Esophagus muscularis mucosa (tissue), 4 donors: ENCODE measurements around the gene GALNT1. TPM values are rescaled to one million over a fixed set of nuclear protein-coding genes. Genes with fewer than 3 reads are reported as not detected.

Experiments
- DNase-seq: peaks from one replicate; pipeline ENCODE4 v3.0.0-alpha.2; 2017; ENCODE audit errors: extremely low spot score
- H3K27ac ChIP-seq, 4 donors: fragments of 200-600 bp; sonication (generic); replicated peaks in 1 of 4; 1 replicate in 3 of 4; 2 replicates in 1 of 4; pipeline ENCODE4 v1.5.1; 2016 to 2019; ENCODE audit warnings: mild to moderate bottlenecking in 1 of 4
- H3K27me3 ChIP-seq, 4 donors: fragments of 200-600 bp; sonication (generic); one replicate each; pipeline versions ENCODE4 v1.5.1 to v1.6.0; 2016 to 2019
- H3K36me3 ChIP-seq, 4 donors: fragments of 200-600 bp; sonication (generic); one replicate each; pipeline ENCODE4 v1.5.1; 2016 to 2019
- H3K4me1 ChIP-seq, 4 donors: fragments of 200-600 bp; sonication (generic); one replicate each; pipeline ENCODE4 v1.5.1; 2016 to 2019
- H3K4me3 ChIP-seq, 4 donors: fragments of 200-600 bp; sonication (generic); 1 replicate in 2 of 4; 2 replicates in 2 of 4; pipeline ENCODE4 v1.5.1; 2016 to 2019; ENCODE audit warnings: mild to moderate bottlenecking in 4 of 4, moderate library complexity in 1 of 4
- H3K9me3 ChIP-seq, 4 donors: fragments of 200-600 bp; sonication (generic); 1 replicate in 3 of 4; 2 replicates in 1 of 4; pipeline ENCODE4 v1.5.1; 2016 to 2019
- EP300 ChIP-seq: sonication (generic); formaldehyde crosslinking; IDR thresholded peaks from one replicate; pipeline ENCODE4 v1.6.1; 2017; ENCODE audit warnings: antibody characterized with exemption
- POLR2A ChIP-seq: fragments of 450-650 bp; IDR thresholded peaks from one replicate; pipeline ENCODE4 v1.6.1; 2017; ENCODE audit warnings: antibody characterized with exemption, moderate library complexity, mild to moderate bottlenecking, low read depth
- POLR2AphosphoS5 ChIP-seq, 2 donors: sonication (generic); formaldehyde crosslinking; IDR thresholded peaks; one replicate each; pipeline ENCODE4 v1.6.1; 2017; ENCODE audit warnings: antibody characterized with exemption in 2 of 2
- WGBS: methylation state at CpG from one replicate; pipeline ENCODE4 v1.1.5; 2018; 5-methylcytosine and 5-hydroxymethylcytosine counted together
- intact Hi-C: fragments of 100-400 bp; cut with DNase I; formaldehyde crosslinking; loops from one replicate; pipeline ENCODE4 v1.15.1; 2023
- total RNA-seq, 4 donors: library from RNA; depleted of rRNA; stranded (reverse); fragments of >200 nt; gene quantifications; one replicate each; pipeline versions ENCODE4 v1.1.0 to v1.2.1, GENCODE V29; 2016
- TF ChIP-seq, protein P1 (sequence below), 3 experiments: fragments of 200-600 bp in 2 of 3; fragments of 450-650 bp in 1 of 3; sonication (generic) in 2 of 3; IDR thresholded peaks; one replicate each; pipeline ENCODE4 v1.5.1; 2017 to 2019; ENCODE audit warnings: antibody characterized with exemption in 3 of 3, mild to moderate bottlenecking in 2 of 3, moderate library complexity in 1 of 3

Gene GALNT1
- total RNA-seq, 4 donors from 2014 or later, result 26.4 to 34.5 (median 31.6) TPM

DNA sequence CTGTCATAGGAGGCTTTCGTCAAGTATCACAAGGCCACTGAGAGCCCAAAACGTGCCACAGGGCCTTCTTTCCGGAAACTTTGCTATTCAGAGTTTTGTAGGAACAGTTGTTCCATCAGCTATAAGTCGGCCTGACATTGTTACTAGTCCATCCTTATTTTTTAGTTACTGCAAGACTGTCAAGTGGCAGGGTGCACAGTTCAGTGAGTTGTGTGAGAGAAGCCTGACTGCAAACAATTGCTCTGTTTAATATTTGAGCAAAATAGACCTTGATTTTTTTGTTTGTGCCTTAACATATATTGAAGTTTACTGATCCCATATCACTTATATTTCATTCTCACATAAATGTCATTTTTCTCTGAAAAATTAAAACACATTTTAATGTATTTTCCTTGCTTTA lies 110.1 kb downstream of the GALNT1 start:
- peaks cover 0 to 35% (median 8%) of the 10 kb centered on the region in 4 donors for H3K36me3 ChIP-seq

DNA sequence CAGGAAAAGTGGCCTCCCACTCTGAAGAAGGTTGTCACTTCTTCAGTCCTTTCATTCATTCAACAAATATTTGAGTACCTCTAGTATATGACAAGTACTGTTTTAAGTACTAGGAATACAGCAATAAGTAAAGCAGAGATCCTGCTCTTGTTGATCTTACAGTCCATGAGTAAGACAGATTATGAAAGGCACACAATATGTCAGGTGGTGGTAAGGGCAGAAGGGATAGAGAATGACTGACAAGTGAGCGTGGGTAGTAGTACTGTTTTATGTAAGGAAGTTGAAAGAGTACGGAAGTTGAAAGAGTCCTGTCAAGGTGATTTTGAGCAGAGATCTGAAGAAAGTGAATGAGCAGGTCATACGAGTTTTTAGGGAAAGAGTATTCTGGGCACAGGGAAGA lies 111.3 kb downstream of the GALNT1 start:
- H3K36me3 ChIP-seq, result peaks cover 0 to 32% (median 10%) of the 10 kb centered on the region in 4 donors
- no peak overlapping the region for H3K4me3 ChIP-seq
- 96% methylated on average over 3 of the region's 3 CpGs for WGBS
- intact Hi-C loops, result no loop called here
- no peaks in the 10 kb centered on the region for H3K27me3 ChIP-seq
- no peak overlapping the region for H3K27ac ChIP-seq
- no peaks in the 10 kb centered on the region for H3K9me3 ChIP-seq
- H3K4me1 ChIP-seq, result peaks cover 0 to 12% (median 0%) of the 10 kb centered on the region in 4 donors
- DNase-seq, result no peak
- TF ChIP-seq, protein P1, sequence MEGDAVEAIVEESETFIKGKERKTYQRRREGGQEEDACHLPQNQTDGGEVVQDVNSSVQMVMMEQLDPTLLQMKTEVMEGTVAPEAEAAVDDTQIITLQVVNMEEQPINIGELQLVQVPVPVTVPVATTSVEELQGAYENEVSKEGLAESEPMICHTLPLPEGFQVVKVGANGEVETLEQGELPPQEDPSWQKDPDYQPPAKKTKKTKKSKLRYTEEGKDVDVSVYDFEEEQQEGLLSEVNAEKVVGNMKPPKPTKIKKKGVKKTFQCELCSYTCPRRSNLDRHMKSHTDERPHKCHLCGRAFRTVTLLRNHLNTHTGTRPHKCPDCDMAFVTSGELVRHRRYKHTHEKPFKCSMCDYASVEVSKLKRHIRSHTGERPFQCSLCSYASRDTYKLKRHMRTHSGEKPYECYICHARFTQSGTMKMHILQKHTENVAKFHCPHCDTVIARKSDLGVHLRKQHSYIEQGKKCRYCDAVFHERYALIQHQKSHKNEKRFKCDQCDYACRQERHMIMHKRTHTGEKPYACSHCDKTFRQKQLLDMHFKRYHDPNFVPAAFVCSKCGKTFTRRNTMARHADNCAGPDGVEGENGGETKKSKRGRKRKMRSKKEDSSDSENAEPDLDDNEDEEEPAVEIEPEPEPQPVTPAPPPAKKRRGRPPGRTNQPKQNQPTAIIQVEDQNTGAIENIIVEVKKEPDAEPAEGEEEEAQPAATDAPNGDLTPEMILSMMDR (IDR thresholded peaks at IDR 0.05), result no peak
- no peak for TF ChIP-seq EP300
- TF ChIP-seq POLR2AphosphoS5 (IDR thresholded peaks at IDR 0.05), result no peak
- no peak for TF ChIP-seq POLR2A

More for the DNA sequence above, 110.1 kb downstream of the GALNT1 start:
- no peak overlapping the region for H3K27ac ChIP-seq
- H3K4me1 ChIP-seq, result peaks cover 0 to 12% (median 0%) of the 10 kb centered on the region in 4 donors
- intact Hi-C loops, result no loop called here
- WGBS, result 95% methylated on average over 4 of the region's 4 CpGs
- no peaks in the 10 kb centered on the region for H3K27me3 ChIP-seq
- no peak overlapping the region for H3K4me3 ChIP-seq
- H3K9me3 ChIP-seq, result no peaks in the 10 kb centered on the region
- no peak for TF ChIP-seq POLR2A
- no peak for TF ChIP-seq EP300
- TF ChIP-seq, protein P1 (IDR thresholded peaks at IDR 0.05), result no peak
- no peak for TF ChIP-seq POLR2AphosphoS5 (IDR thresholded peaks at IDR 0.05)
- DNase-seq, result no peak

DNA sequence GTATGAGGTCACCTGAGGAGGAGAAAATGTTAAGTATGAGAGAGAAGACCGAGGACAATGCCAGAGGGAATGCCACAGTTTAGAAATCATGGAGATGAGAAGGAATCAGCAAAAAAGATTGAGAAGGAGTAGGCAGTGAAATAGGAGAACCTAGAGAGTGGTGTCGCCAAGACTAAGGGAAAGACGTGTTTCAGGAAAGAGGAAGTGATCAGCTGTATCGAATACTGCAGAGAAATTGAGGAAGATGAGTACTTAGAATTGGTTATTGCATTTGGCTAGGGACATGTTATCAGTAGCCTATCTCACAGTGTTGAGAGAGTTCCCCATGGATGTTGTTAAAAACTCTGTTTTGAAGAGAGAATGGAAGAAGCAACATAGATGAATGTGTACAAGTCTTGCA lies 112.3 kb downstream of the GALNT1 start:
- H3K9me3 ChIP-seq, result no peaks in the 10 kb centered on the region
- DNase-seq, result no peak
- peaks cover 0 to 12% (median 0%) of the 10 kb centered on the region in 4 donors for H3K4me1 ChIP-seq
- H3K4me3 ChIP-seq, result no peak overlapping the region
- peaks cover 0 to 36% (median 11%) of the 10 kb centered on the region in 4 donors for H3K36me3 ChIP-seq
- TF ChIP-seq POLR2AphosphoS5 (IDR thresholded peaks at IDR 0.05) (no peak), POLR2A (no peak), EP300 (no peak)
- TF ChIP-seq, protein P1 (IDR thresholded peaks at IDR 0.05), result no peak
- intact Hi-C loops, result no loop called here
- H3K27ac ChIP-seq, result no peak overlapping the region
- no peaks in the 10 kb centered on the region for H3K27me3 ChIP-seq
- WGBS, result 82% methylated on average over 4 of the region's 4 CpGs

DNA sequence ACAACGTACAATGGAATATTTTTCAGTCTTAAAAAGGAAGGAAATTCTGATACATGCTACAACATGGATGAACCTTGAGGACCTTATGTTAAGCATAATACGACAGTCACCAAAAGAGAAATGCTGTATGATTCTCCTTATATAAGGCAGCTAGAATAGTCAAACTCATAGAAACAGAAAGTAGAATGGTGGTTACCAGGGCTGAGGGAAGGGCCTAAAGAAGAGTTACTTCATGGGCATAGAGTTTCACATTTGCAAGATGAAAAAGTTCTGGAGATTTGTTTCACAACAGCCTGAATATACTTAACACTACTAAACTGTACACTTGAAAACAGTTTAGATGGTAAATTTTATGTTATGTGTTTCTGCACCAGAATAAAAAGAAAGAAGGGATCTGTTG lies 113.3 kb downstream of the GALNT1 start:
- H3K9me3 ChIP-seq, result no peaks in the 10 kb centered on the region
- H3K4me3 ChIP-seq, result no peak overlapping the region
- intact Hi-C loops, result no loop called here
- H3K36me3 ChIP-seq, result peaks cover 0 to 38% (median 13%) of the 10 kb centered on the region in 4 donors
- peaks cover 0 to 12% (median 0%) of the 10 kb centered on the region in 4 donors for H3K4me1 ChIP-seq
- WGBS, result 83% methylated on average over 2 of the region's 2 CpGs
- no peak for DNase-seq
- no peak for TF ChIP-seq POLR2AphosphoS5 (IDR thresholded peaks at IDR 0.05)
- H3K27ac ChIP-seq, result no peak overlapping the region
- H3K27me3 ChIP-seq, result no peaks in the 10 kb centered on the region

DNA sequence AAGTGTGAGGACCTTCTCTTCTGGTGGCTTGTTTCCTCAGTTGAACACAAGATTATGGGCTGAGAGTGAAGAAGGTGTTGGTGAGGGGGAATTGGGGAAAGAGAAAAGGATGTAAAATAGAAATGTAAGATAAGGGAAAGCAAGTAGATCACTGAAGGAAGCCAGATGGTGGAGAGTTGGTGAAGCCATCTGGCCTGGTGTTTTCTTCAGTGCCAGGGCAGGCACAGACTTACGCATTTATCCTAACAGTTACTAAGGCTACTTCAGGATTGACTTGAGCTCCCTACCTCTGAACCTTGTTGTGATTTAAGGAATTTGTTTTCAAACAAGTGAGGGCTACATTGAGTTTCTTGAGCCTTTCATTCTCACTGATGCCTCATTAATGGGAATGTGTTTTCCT lies 113.8 kb downstream of the GALNT1 start:
- H3K4me3 ChIP-seq, result no peak overlapping the region
- TF ChIP-seq POLR2AphosphoS5 (IDR thresholded peaks at IDR 0.05), result no peak
- TF ChIP-seq, protein P1 (IDR thresholded peaks at IDR 0.05), result no peak
- no peak for TF ChIP-seq POLR2A
- TF ChIP-seq EP300, result no peak
- intact Hi-C loops, result no loop called here

More for the DNA sequence above, 113.8 kb downstream of the GALNT1 start:
- DNase-seq, result no peak
- Histone ChIP-seq H3K4me1 (peaks cover 0 to 12% (median 0%) of the 10 kb centered on the region in 4 donors), H3K36me3 (peaks cover 0 to 38% (median 14%) of the 10 kb centered on the region in 4 donors), H3K27ac (no peak overlapping the region), H3K27me3 (no peaks in the 10 kb centered on the region), H3K9me3 (no peaks in the 10 kb centered on the region)
- WGBS, result 94% methylated on average over 1 of the region's 1 CpG
